IPS DF 4.7 (cell line): Measurements from ENCODE around the gene TUBB4B.
"Not testable (repeated sequence)": the region's sequence is repeated elsewhere in the genome, so short reads cannot be mapped to it uniquely, and the experiment has no call there.

Experiments
- DNase-seq: peaks from one replicate; pipeline ENCODE4 v3.0.0-alpha.2; 2013; ENCODE audit warnings: low spot score; ENCODE audit errors: extremely low read depth

TUBB4B gene

GRCh38 chr9:137236238-137236935 is 4.7 kb upstream of the TUBB4B start:
- no peak for DNase-seq

DNA sequence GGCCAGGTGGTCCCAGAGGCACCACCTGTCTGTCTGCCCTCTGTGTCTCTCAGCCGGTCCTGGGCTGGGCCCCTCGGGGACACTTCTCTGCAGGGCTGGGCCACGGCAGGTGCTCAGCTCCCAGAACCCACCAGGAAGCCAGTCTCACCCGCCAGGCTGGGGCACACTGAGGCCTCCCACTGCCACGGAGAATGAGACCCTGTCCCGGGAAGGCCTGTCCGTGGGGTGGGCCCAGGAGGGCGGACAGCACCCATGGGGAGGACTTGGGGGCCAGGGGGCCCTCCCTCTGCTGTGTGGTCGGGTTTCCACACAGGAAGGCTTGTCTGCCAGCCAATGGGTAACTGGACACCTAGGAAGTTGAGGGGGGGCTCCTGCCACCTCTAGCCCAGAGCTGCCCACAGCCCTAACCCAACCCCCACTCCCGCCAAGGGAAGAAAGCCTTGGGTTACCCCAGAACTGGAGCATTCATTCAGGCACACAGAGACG is 4.1 kb upstream of the TUBB4B start:
- DNase-seq: no peak

DNA sequence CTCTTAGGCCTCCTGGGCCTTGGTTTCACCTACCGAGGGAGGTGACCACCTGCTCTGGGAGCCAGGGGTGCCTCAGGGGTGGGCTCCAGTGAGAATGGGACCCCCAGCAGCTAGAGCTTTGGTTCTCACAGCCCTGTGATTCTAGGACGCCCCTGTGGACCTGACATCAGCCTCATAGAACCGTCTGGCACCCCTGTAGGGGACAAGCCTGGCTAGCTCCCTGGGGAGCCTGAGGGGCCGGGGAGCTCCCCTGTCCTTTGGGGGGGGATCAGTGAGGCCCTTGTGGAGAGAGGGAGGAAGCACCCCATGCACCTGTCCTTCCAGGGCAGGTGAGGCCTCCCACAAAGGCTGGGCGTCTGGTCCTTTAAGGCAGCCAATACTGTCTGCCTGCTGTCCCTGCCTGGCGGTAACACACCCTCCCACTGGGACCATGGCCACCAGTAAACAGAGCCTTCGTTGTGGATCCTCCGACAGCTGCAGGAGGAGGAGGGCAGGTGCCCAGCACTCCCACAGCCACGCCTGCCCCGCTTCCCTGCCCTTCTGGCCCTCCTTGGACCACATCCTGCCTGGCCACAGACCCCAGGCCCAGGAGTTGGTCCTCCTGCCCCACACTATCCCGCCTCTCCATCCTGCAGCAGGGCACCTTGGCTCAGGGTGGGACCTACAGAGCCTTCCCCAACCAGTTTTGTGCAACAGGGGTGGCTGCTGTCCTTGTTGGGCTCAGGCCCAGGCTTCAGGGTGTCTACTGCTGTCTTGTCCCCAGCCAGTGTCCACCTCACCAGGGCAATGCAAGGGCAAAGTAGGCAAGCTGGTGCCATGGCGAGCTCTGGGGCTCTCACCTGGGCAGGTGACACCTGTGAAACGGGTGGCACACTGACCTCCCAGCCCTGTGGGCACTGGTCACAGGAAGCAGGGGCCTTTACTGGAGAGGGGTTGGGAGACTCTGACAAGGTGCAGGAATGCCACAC is 3.0 kb upstream of the TUBB4B start:
- no peak for DNase-seq

DNA sequence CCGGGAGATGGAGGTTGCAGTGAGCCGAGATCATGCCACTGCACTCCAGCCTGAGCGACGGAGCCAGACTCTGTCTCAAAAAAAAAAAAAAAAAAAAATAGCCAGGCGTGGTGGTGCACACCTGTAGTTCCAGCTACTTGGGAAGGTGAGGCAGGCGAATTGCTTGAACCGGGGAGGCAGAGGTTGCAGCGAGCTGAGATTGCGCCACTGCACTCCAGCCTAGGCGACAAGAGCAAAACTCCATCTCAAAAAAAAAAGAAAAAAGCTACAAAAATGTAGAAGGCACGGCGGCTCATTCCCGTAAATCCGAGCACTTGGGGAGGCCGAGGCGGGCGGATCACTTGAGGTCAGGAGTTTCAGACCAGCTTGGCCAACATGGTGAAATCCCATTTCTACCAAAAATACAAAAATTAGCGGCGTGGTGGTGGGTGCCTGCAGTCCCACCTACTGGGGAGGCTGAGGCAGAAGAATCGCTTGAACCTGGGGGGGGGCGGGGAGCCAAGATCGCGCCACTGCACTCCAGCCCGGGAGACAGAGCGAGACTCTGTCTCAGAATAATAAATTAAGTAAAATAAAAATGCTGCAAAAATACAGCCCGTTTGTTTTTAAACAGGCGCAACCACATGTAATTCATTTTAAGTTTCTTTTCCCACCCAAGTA is 1.4 kb upstream of the TUBB4B start:
- DNase-seq: not testable (repeated sequence)

- no peak for DNase-seq
Observed at GRCh38 chr9:137240318-137240840, 708 bp upstream of the TUBB4B start.

DNA sequence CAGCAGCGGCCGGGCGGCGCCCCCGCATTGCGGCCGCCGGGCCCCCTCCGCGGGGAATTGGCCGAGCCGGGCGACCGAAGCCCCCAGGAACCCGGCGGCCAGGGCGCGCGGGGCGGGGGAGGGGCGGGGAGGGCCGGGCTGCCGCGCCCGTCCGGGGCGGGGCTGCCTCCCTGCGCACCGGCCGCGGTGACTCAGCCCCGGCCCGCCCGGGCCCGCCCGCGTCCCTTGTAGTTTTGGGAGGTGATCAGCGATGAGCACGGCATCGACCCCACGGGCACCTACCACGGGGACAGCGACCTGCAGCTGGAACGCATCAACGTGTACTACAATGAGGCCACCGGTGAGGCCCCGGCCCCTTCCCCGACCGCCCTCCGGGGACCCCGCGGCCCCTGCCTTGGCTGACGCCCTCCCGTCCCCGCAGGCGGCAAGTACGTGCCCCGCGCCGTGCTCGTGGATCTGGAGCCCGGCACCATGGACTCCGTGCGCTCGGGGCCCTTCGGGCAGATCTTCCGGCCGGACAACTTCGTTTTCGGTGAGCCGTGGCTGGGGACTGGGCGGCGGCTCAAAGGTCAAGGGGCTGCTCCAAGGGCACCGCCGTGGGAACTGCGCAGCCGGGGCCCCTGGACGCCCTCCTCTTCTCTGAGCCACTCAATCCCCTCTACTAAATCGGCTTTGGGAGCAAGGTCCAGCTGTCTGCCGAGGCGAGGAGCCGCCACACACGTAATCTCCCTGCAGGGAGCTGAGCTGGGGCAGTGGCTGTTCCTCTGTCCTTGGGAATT is 592 bp downstream of the TUBB4B start:
- no peak for DNase-seq

DNA sequence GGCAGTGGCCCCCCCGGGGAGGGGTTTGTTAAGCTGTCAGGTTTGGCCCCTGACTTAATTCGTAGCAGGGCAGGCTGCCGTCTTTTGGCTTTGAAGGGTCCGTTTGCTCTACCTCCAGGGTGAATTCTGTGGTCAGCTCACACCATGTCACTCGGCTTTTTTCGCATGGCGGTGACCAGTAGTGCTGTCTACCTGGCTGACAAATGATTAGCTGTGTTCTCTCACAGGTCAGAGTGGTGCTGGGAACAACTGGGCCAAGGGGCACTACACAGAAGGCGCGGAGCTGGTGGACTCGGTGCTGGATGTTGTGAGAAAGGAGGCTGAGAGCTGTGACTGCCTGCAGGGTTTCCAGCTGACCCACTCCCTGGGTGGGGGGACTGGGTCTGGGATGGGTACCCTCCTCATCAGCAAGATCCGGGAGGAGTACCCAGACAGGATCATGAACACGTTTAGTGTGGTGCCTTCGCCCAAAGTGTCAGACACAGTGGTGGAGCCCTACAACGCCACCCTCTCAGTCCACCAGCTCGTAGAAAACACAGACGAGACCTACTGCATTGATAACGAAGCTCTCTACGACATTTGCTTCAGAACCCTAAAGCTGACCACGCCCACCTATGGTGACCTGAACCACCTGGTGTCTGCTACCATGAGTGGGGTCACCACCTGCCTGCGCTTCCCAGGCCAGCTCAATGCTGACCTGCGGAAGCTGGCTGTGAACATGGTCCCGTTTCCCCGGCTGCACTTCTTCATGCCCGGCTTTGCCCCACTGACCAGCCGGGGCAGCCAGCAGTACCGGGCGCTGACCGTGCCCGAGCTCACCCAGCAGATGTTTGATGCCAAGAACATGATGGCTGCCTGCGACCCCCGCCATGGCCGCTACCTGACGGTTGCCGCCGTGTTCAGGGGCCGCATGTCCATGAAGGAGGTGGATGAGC is 1.4 kb downstream of the TUBB4B start:
- DNase-seq: no peak

DNA sequence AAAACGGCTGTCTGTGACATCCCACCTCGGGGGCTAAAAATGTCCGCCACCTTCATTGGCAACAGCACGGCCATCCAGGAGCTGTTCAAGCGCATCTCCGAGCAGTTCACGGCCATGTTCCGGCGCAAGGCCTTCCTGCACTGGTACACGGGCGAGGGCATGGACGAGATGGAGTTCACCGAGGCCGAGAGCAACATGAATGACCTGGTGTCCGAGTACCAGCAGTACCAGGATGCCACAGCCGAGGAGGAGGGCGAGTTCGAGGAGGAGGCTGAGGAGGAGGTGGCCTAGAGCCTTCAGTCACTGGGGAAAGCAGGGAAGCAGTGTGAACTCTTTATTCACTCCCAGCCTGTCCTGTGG is 2.2 kb downstream of the TUBB4B start:
- DNase-seq: not testable (repeated sequence)

GRCh38 chr9:137243626-137244485 is 2.8 kb downstream of the TUBB4B start:
- DNase-seq: no peak

GRCh38 chr9:137244486-137245449 is 3.7 kb downstream of the TUBB4B start:
- DNase-seq: no peak

GRCh38 chr9:137245450-137246421 is 4.6 kb downstream of the TUBB4B start:
- DNase-seq: no peak

GRCh38 chr9:137247135-137247915 is 6.2 kb downstream of the TUBB4B start:
- no peak for DNase-seq

DNA sequence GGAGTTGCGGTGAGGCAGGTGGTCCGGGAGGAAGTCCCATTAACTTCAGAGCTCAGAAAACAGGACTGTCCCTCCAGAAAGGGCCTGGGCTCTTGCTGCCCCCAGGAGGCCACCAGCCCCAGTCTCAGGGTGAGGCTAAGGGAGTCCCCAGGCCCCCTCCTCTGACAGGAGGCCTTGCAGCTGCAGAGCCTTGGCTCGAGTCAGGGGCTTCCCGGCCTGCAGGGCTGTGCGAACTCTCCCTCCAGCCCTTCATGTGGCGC is 6.8 kb downstream of the TUBB4B start:
- no peak for DNase-seq

DNA sequence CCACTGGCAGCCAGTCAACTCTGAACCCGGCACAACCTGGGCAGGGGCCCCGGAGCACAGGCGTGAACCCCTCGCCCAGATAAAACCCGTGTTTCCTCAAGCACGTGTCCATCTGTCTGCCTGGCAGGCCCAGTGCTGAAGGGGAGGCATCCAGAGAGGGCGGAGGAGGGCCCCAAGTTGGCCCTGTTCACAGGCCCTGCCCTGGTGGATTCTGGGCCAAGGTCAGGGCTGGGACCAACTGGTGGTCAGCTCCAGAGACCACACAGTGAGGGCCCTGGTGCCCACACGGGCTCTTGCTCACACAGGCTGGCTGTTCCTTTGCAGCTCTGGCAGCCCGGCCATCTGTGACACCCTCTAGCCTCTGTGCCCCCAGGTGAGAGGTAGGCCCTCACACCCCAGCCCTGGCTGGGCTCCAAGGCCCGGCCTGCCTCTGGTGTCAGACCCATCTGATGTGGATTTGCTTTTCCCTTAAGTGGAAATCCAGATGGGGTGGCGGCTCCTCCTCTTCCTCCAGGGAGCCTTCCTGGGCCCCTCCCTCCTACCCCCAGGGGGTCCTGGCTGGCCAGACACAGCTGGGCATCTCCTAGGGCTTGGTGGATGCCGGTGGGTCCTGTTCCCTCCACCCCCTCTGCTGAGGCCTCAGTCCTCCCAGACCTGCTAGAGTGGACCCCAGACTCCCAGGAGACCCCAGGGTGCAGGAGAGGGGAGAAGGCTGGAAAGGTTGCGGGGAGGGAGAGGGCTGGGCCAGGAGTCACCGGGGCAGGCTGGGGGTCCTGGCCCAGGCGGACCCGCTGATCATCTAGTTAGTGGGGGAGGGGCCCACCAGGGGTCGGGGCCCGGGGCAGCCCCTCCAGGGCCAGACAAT is 9.5 kb downstream of the TUBB4B start:
- no peak for DNase-seq

DNA sequence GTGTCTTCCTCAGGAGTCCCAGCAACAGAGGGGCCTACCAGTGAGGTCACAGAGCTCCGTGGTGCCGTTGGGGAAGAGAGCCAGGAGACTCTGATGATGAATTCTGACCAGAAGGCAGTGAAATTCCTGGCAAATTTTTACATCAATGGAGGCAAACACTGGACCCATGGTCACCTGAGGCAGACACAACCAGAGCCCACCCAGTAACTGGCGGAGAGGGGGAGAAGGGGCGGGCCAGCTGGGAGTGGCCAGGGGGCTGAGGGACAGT is 10.0 kb downstream of the TUBB4B start, which contains the start of gene STPG3:
TSS of gene STPG3 (plus strand) at position 93 of the 268 bp plus-strand sequence. CDS start at position 94, 1 bp downstream.
- DNase-seq: no peak
